Panc1 (cell line): ENCODE measurements around the gene UPF3A.

Experiments
- CTCF ChIP-seq: fragments of 450-650 bp; IDR thresholded peaks from 2 replicates; pipeline ENCODE4 v1.5.1; 2017; ENCODE audit warnings: mild to moderate bottlenecking
- POLR2AphosphoS5 ChIP-seq: IDR thresholded peaks from 2 replicates; pipeline ENCODE4 v1.6.1; 2012; ENCODE audit warnings: mild to moderate bottlenecking, low read depth, low read length, moderate library complexity

GRCh38 chr13:114296448-114296847, 15.0 kb downstream of the UPF3A start:
- no peak for TF ChIP-seq CTCF
- TF ChIP-seq POLR2AphosphoS5 = no peak
